Colonic mucosa (tissue), 4 donors: ENCODE data around the gene WBP2. TPM values are rescaled to one million over a fixed set of nuclear protein-coding genes. Genes with fewer than 3 reads are reported as not detected.

ENCODE experiments used
- DNase-seq: peaks from one replicate; pipeline ENCODE4 v3.0.0-alpha.2; 2020
- H3K27ac ChIP-seq: fragments of 200-600 bp; one replicate; pipeline ENCODE4 v1.8.0; 2021
- H3K27me3 ChIP-seq: fragments of 200-600 bp; one replicate; pipeline ENCODE4 v1.8.0; 2021
- H3K36me3 ChIP-seq: fragments of 200-600 bp; one replicate; pipeline ENCODE4 v1.8.0; 2021
- H3K4me1 ChIP-seq: fragments of 200-600 bp; one replicate; pipeline ENCODE4 v1.8.0; 2021; ENCODE audit warnings: mild to moderate bottlenecking
- H3K4me3 ChIP-seq: fragments of 200-600 bp; one replicate; pipeline ENCODE4 v1.8.0; 2021
- H3K9ac ChIP-seq, 2 donors: one replicate each; pipeline ENCODE4 v1.7.0; 2013; ENCODE audit warnings: control low read depth in 2 of 2, low read depth in 2 of 2, low read length in 2 of 2
- H3K9me3 ChIP-seq: fragments of 200-600 bp; one replicate; pipeline ENCODE4 v1.8.0; 2021
- intact Hi-C: fragments of 100-400 bp; cut with DNase I; formaldehyde crosslinking; loops from one replicate; pipeline ENCODE4 v1.14.1; 2022
- total RNA-seq, 2 donors: library from RNA; stranded (reverse); fragmentation: NEBNext Ultra II Directional in 1 of 2; extraction: Animal tissue kit (Norgen Biotek cat#: 25700) in 1 of 2; gene quantifications; one replicate each; pipeline ENCODE4 v1.2.1, GENCODE V29; 2021
- TF ChIP-seq, protein P1 (sequence below): fragments of 200-600 bp; IDR thresholded peaks from one replicate; pipeline ENCODE4 v1.8.0; 2022; ENCODE audit warnings: antibody characterized with exemption, mild to moderate bottlenecking
- donor health status: healthy.
- donor health status: DM: no; HTN: no; CAD: no.
- donor health status: DM: no; HTN: no; CAD: no.

Gene WBP2
- total RNA-seq, 2 donors from 2014 or later, result 69.8 to 102 TPM

DNA sequence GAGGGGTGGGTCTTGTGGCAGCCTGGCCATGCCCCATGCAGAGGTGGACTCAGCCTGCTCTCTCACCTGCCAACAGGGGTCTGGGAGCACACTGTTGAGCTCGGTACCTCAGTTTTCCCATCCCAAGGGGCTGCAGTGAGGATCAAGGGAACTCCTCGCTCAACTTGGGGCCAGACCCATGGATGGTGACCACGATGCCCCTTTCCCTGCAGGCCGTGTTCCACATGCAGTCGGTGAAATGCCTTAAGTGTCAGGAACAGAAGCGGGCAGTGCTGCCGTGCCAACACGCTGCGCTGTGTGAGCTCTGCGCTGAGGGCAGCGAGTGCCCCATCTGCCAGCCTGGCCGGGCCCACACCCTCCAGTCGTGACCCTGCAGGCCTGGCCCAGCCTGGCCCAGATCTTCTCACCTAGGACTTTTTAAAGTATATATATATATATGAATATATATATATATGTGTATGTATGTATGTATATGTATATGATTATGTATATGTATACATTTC is 31.0 kb downstream of the WBP2 start:
- TF ChIP-seq, protein P1, sequence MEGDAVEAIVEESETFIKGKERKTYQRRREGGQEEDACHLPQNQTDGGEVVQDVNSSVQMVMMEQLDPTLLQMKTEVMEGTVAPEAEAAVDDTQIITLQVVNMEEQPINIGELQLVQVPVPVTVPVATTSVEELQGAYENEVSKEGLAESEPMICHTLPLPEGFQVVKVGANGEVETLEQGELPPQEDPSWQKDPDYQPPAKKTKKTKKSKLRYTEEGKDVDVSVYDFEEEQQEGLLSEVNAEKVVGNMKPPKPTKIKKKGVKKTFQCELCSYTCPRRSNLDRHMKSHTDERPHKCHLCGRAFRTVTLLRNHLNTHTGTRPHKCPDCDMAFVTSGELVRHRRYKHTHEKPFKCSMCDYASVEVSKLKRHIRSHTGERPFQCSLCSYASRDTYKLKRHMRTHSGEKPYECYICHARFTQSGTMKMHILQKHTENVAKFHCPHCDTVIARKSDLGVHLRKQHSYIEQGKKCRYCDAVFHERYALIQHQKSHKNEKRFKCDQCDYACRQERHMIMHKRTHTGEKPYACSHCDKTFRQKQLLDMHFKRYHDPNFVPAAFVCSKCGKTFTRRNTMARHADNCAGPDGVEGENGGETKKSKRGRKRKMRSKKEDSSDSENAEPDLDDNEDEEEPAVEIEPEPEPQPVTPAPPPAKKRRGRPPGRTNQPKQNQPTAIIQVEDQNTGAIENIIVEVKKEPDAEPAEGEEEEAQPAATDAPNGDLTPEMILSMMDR, result no peak
- Histone ChIP-seq H3K27ac (no peak overlapping the region), H3K27me3 (no peaks in the 10 kb centered on the region), H3K9ac (no peak overlapping the region), H3K4me1 (peaks cover 4% of the 10 kb centered on the region), H3K36me3 (no peaks in the 10 kb centered on the region), H3K9me3 (no peaks in the 10 kb centered on the region), H3K4me3 (no peak overlapping the region)
- intact Hi-C loops, result no loop called here
- DNase-seq, result no peak

DNA sequence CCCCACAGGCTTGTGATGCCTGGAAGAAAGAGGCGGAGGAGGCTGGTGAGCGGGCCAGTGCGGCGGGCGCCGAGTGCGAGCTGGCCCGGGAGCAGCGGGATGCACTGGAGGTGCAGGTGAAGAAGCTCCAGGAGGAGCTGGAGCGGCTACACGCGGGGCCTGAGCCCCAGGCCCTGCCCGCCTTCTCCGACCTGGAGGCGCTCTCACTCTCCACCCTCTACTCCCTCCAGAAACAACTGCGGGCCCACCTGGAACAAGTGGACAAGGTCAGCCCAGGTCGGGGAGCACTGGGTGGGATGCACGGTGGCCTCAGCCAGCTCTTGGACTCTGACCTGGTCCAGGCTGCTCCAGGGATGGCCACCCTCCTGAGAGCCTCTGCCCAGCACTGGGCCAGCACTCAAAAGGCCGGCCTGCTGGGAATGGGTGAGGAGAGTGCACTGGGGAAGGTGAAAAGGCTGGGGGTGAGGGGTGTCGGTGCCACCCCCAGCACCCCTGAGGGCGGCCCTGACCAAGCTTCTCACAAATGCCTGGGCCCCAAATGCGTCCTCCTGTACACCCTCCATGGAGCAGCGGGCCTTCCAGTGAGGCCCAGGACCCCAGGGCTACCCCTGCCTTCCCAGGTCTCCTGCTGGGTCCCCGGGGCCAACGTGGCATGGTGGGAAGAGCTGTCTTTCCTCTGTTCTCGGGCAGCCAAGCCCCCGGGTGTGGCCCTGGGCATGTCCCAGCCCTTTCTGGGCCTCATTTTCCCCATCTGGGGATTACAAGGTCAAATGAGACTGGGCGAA is 31.7 kb downstream of the WBP2 start:
- Histone ChIP-seq H3K4me1 (peaks cover 4% of the 10 kb centered on the region), H3K9ac (no peak overlapping the region), H3K27ac (no peak overlapping the region), H3K4me3 (no peak overlapping the region), H3K9me3 (no peaks in the 10 kb centered on the region), H3K27me3 (no peaks in the 10 kb centered on the region), H3K36me3 (no peaks in the 10 kb centered on the region)
- DNase-seq, result no peak
- TF ChIP-seq, protein P1, result no peak
- intact Hi-C loops, result no loop called here

DNA sequence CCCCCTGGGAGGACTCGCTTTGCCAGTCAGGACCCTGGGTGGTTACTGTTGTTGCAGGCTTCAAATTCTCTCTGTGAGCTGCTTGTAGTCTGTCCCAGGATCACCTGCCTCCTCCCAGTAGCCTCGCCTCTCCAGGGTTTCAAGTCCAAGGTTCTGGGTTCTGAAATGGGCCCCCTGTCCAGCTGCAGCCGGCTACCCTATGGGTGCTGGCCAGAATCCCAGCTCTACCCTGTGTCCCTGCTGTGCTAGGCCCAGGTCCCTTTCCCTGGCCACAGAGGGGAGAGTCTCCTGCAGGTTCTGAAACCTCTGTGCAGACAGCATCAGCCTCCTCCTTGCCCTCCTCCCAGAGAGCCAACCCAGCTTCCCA is 32.4 kb downstream of the WBP2 start:
- no peak for DNase-seq
- H3K27me3 ChIP-seq, result no peaks in the 10 kb centered on the region
- no peaks in the 10 kb centered on the region for H3K9me3 ChIP-seq
- no peak overlapping the region for H3K4me3 ChIP-seq
- TF ChIP-seq, protein P1, result no peak
- peaks cover under 1% of the 10 kb centered on the region for H3K4me1 ChIP-seq
- H3K27ac ChIP-seq, result no peak overlapping the region
- no peaks in the 10 kb centered on the region for H3K36me3 ChIP-seq
- no peak overlapping the region for H3K9ac ChIP-seq
- intact Hi-C loops, result no loop called here

DNA sequence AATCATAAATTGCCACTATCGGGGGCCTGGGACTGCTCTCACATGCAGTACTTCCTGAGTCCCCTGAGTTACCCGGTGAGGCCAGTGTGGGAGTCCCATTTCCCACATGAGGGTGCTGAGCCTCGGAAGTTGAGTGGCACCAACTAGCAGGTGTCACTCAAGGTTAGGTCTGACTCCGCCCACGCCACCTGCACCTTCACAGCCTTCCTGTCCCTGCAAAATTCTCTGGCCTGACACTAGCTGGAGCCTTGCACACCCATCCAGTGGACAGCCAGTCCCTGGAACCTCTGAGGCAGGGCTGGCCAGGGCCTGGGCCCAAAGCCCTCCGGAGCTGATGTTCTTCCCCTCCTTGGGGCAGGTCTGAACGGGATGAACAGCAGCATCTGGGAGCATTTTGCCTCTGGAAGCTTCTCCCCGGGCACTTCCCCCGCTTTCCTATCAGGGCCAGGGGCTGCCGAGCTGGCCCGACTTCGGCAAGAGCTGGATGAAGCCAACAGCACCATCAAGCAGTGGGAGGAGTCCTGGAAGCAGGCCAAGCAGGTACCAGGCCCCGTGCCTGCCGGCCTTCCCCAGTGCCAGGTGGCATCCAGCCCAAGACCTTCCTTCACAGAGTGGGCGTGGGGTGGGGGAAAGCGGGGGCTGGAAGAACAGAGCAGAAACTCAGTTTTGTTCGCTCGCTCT is 32.9 kb downstream of the WBP2 start:
- Histone ChIP-seq H3K4me3 (no peak overlapping the region), H3K9me3 (no peaks in the 10 kb centered on the region), H3K27me3 (no peaks in the 10 kb centered on the region), H3K27ac (no peak overlapping the region), H3K9ac (no peak overlapping the region), H3K36me3 (no peaks in the 10 kb centered on the region), H3K4me1 (no peaks in the 10 kb centered on the region)
- DNase-seq, result peak; percentile 56
- intact Hi-C loops, result no loop called here
- TF ChIP-seq, protein P1, result no peak

DNA sequence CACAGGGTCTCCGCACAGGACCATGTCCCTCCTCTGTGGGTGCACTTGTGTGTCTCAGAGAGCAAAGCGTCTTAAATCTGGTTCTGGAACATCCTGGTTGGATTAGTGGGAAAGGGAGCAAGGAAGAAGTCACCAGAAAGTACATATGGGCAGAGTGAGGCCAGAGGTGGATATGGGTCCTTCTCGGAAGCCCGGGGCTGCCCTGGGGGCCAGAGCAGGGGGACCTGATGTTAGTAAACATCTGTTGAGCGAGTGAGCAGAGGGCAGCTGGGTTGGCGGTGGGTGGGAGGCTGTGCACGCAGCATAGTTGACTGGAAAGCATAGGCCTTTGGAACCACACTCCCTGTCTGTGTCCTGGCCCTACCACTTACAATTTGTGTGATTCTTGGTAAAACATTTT is 33.6 kb downstream of the WBP2 start:
- no peaks in the 10 kb centered on the region for H3K36me3 ChIP-seq
- DNase-seq, result no peak
- no peaks in the 10 kb centered on the region for H3K4me1 ChIP-seq
- no peak overlapping the region for H3K9ac ChIP-seq
- H3K9me3 ChIP-seq, result no peaks in the 10 kb centered on the region
- no peaks in the 10 kb centered on the region for H3K27me3 ChIP-seq
- intact Hi-C loops, result no loop called here
- no peak overlapping the region for H3K27ac ChIP-seq
- TF ChIP-seq, protein P1, result no peak
- H3K4me3 ChIP-seq, result no peak overlapping the region
